ENCODE results near the gene IGFBP2.

IGFBP2 gene

GRCh38 chr2:216660496-216660895 lies 27.3 kb downstream of the IGFBP2 start:
- in situ Hi-C loops (cut with MboI; ENCODE audit: low sequenced_read_pairs): loop anchor here (10.0 kb wide), 1 partner anchor 136 kb away; no protein-coding TSS in a partner anchor

- in situ Hi-C loops (cut with MboI; ENCODE audit: low sequenced_read_pairs): loop anchor here (10.0 kb wide), 1 partner anchor 136 kb away; no protein-coding TSS in a partner anchor
Observed at GRCh38 chr2:216661051-216661450, 27.8 kb downstream of the IGFBP2 start.

DNA sequence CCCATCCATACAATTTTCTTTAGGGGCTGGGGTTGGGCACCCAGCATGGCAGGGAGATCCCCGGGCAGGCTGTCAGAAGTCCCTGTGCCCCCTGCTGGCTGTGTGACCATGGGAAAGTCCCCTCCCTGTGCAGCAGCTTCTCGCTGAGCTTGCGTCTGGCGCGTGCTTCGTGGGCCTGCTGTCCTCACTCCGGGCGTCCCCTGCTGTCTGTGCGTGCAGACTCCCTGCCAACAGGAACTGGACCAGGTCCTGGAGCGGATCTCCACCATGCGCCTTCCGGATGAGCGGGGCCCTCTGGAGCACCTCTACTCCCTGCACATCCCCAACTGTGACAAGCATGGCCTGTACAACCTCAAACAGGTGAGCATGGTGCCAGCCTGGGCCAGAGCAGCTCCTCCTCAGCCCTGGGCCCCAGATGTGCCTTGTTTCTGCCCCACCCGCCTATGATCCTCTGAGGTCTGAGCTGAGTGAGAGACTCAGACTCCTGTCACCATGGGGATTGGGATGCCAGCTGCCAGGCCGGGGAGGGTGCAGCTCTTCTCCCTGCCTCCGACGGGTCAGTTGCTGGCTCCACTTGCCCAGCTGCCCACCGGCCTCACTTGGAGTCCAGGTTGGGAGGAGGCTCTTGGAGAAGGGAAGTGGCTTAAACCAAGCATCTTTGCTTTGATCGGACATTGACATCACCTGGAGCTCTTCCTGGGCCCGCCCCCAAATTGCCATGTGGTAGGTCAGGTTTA lies 28.6 kb downstream of the IGFBP2 start:
- in situ Hi-C loops (cut with MboI; ENCODE audit: low sequenced_read_pairs): loop anchor here (10.0 kb wide), 1 partner anchor 137 kb away; no protein-coding TSS in a partner anchor

DNA sequence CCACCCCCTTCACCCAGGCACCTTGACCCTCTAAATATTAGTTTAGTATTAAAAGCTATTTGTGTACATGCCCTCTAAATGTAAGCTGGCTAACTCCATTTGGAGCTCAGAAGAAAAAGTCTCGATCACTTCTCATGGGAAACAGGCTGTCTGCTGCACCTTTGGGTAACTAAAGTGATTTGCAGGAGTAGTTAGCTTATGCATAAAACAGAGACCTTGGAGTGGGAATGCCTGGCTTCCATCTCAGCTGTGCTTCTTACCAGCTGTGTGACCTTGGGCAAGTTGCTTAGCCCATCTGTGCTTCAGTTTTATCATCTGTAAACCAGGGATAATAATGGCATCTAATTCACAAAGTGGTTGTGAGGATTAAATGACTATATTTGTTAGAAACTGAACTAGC lies 29.9 kb downstream of the IGFBP2 start:
- in situ Hi-C loops (cut with MboI; ENCODE audit: low sequenced_read_pairs): loop anchor here (10.0 kb wide), 1 partner anchor 138 kb away; no protein-coding TSS in a partner anchor

GRCh38 chr2:216663846-216664245 lies 30.6 kb downstream of the IGFBP2 start:
- in situ Hi-C loops (cut with MboI; ENCODE audit: low sequenced_read_pairs): loop anchor here (10.0 kb wide), 1 partner anchor 139 kb away; no protein-coding TSS in a partner anchor

- in situ Hi-C loops (cut with MboI; ENCODE audit: low sequenced_read_pairs): loop anchor here (10.0 kb wide), 1 partner anchor 140 kb away; no protein-coding TSS in a partner anchor
Observed at GRCh38 chr2:216664593-216665034, 31.4 kb downstream of the IGFBP2 start.

GRCh38 chr2:216665242-216665641 lies 32.0 kb downstream of the IGFBP2 start:
- in situ Hi-C loops (cut with MboI; ENCODE audit: low sequenced_read_pairs): loop anchor here (10.0 kb wide), 1 partner anchor 140 kb away; no protein-coding TSS in a partner anchor

- in situ Hi-C loops (cut with MboI; ENCODE audit: low sequenced_read_pairs): loop anchor here (10.0 kb wide), 1 partner anchor 141 kb away; no protein-coding TSS in a partner anchor
Observed at GRCh38 chr2:216665717-216666116, 32.5 kb downstream of the IGFBP2 start.

DNA sequence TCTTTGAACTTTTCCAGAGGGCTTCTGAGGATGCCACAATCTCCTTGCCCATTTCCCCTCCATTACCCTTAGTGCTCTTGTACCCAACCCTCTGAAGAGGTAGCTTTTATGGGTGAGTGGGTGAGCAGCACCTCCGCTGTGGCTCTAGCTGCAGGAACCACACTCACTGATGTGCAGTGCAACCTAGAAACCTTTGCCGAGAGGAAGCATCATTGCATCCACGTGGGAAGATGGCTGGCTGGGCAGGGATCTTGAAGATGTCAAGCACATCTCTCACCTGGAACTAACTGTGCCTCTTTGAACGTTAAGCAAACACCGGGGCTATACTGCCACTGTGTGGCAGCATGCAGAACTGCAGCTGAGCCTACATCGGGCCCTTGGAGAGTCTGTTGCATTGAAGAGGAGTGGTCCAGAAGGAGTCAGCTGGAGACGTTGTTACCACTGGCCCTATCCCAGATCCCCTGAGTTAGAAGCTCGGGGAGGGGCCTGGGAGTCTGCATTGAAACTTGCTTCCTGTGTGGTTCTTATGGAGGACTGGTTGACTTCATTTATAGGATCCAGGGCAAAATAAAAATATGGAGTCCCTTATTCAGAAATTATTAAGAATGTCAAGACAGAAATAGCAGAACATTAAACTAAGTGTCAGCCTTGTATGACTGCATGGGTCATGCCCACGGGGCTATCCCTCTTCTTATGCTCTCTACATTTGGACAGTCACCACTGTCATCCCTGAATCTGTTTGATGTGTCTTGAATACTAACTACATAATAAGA lies 33.4 kb downstream of the IGFBP2 start:
- in situ Hi-C loops (cut with MboI; ENCODE audit: low sequenced_read_pairs): loop anchor here (10.0 kb wide), 1 partner anchor 142 kb away; no protein-coding TSS in a partner anchor

DNA sequence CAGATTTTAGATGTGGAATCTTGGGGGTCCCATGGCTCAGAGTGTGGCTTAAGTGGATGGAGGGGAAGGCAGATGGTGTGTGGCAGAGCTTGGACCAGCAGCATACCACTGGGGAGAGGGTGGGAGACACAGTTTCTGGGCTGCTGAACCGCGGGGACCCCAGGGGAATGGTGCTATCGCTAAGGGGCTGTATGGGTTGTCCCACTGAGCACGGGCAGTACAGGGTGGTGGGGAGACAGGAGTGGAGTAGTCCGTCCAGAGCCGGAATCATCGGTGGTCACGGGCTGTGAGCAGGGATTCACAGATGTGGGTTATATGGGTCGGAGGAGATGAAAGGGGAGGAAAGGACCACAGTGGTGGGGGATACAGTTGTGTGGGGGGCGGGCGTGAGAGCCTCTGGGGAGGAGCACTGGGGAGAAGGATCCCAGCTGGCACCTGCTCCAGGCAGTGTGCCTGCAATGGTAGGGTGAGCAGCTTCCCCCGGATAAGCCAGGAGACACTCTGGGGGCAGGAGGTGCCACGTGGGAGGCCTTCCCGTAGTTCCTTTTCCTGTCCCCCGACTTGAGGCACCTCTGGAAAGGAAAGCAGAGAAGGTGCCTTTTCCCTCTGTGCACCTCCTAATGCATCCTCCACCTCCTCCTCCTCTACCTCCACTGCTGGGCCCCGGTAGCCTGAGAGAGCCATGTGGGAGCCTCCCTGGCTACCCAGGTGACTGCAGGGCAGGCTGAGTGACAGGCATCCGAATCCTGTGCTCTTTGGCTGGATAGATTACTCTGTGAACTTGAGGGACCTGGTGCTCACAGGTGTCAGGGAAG lies 37.3 kb downstream of the IGFBP2 start:
- in situ Hi-C loops (cut with MboI; ENCODE audit: low sequenced_read_pairs): no loop called here

- in situ Hi-C loops (cut with MboI; ENCODE audit: low sequenced_read_pairs): no loop called here
Observed at GRCh38 chr2:216671081-216671411, 37.8 kb downstream of the IGFBP2 start.

- in situ Hi-C loops (cut with MboI; ENCODE audit: low sequenced_read_pairs): no loop called here
Observed at GRCh38 chr2:216671791-216672343, 38.6 kb downstream of the IGFBP2 start.

DNA sequence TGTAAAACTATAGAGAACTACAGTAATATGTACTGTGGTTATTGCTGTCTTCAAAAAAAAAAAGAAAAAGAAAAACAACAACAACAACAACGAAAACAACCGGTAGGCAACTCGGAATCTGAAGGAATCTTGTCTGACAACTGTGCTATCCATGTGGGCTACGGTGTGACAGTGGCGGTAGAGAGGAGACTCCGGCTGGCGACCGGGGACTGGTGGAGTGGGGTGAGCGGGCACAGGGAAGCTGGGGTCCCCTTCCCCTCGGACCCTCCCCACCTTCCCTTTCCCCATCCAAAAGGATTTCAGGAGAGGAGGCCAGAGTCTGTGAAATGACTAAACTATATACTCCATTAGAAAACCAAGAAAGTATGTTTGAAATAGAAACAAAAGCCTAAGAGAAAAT lies 39.2 kb downstream of the IGFBP2 start:
- in situ Hi-C loops (cut with MboI; ENCODE audit: low sequenced_read_pairs): no loop called here

DNA sequence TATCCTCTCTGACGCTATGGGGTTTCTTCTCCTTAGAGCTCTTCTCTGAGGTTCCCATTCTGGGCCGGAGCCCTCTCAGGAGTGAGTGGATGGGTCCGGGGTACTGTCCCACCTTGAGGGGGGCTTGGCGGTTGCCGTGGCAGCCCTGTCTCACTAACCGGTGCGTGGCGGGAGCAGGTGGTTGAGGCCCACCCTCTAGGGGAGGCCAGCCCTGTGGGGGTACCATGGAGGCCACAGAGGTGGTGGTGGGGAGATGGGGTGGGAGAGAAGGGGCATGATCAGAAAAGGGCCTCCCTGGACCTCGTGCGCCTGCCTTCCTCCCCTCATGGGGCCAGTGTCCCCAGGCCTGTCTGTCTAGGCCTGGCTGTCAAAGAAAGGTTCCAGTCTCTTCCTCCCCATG lies 39.8 kb downstream of the IGFBP2 start:
- in situ Hi-C loops (cut with MboI; ENCODE audit: low sequenced_read_pairs): no loop called here

- in situ Hi-C loops (cut with MboI; ENCODE audit: low sequenced_read_pairs): no loop called here
Observed at GRCh38 chr2:216673609-216674008, 40.4 kb downstream of the IGFBP2 start.

DNA sequence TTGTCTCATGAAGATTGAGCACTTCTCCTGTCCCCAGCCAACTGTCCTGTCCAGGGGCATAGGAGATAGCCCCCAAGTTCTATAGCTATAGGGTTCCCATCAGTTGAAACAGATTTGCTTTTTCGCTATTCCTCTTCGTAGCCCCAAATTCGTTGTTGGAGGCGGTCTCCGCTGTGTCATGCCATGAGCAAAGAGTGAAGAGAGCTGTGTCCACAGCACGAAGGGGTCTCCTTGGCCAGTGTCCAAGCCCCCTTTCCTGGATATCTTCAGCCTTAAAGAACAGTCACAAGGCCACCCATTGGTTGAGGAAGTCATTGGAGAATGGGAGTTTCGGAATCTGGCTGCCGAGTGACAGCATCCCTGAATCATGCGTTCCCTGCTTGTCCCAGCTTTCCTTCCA lies 41.2 kb downstream of the IGFBP2 start:
- in situ Hi-C loops (cut with MboI; ENCODE audit: low sequenced_read_pairs): no loop called here

DNA sequence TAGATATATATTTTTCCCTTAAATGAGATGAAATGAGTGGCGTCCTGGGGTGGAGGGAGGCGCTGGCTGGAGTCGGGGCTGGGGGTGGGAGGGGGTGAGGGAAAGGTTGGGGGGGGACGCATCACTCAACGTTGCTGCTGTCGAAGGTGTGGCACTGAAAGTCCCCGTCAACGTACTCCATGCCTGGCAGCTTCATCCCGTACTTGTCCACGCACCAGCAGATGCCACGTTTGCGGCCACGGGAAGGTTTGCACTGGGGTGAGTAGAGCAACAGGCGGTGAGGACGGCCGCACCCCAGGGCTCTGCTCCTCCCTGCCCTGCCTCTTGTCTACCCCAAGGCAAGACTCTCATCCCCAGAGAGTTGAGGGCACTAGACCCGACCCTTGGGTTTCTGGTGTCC lies 43.4 kb downstream of the IGFBP2 start:
- in situ Hi-C loops (cut with MboI; ENCODE audit: low sequenced_read_pairs): loop anchor here (25.0 kb wide), 1 partner anchor 1036 kb away; no protein-coding TSS in a partner anchor

DNA sequence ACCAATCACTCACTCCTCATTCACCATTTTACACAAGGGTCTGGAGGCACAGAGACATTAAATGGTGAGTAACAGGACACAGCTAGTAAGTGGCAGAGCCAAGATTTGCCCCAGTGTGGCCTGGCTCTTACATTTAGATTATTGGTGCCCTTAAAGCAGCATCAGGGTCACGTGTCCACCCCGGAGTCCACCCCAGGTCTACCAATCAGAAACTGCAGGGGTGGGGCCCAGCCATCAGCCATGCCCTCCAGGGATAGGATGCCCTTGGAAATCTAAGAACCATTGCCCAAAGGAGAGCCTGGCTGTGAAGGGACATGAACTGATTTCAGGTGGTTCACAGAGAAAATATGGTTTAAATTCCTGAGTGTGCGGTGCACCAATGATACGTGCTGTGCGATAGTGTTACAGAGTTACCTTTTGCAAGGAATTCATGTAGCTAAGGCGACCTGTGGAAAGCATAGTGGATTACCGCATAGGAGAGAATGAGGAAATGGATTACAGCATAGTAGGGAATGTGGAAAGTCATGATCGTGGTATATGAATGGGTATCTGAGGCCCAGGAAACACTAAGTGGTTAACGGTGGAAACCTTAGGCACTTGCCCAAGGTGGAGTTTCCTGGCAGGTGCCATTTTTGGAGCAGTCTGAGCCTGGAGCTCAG lies 44.3 kb downstream of the IGFBP2 start:
- in situ Hi-C loops (cut with MboI; ENCODE audit: low sequenced_read_pairs): loop anchor here (25.0 kb wide), 1 partner anchor 1035 kb away; no protein-coding TSS in a partner anchor

- in situ Hi-C loops (cut with MboI; ENCODE audit: low sequenced_read_pairs): loop anchor here (25.0 kb wide), 1 partner anchor 1034 kb away; no protein-coding TSS in a partner anchor
Observed at GRCh38 chr2:216678098-216678465, 44.9 kb downstream of the IGFBP2 start.
